GM21786 (cell line): ENCODE results near the gene CYP46A1.
A peak's percentile ranks its signal among the peaks of the same experiment; 100 is the strongest.

ENCODE experiments used
- ATAC-seq: cut with Tn5 transposase; IDR thresholded peaks from one replicate; pipeline ENCODE4 v1.9.1; 2021; ENCODE audit not compliant: unreplicated experiment

CYP46A1 gene

GRCh38 chr14:99672506-99673304, 11.4 kb upstream of the CYP46A1 start:
- ATAC-seq, result peak; percentile 66

- no peak for ATAC-seq
Measured at GRCh38 chr14:99673305-99674063, 10.6 kb upstream of the CYP46A1 start.

- ATAC-seq, result no peak
Measured at GRCh38 chr14:99674064-99674650, 9.9 kb upstream of the CYP46A1 start.

GRCh38 chr14:99674776-99675381, 9.2 kb upstream of the CYP46A1 start:
- no peak for ATAC-seq

- no peak for ATAC-seq
Measured at GRCh38 chr14:99675382-99675835, 8.7 kb upstream of the CYP46A1 start.

- no peak for ATAC-seq
Measured at GRCh38 chr14:99675951-99676350, 8.1 kb upstream of the CYP46A1 start.

GRCh38 chr14:99676657-99677056, 7.4 kb upstream of the CYP46A1 start:
- no peak for ATAC-seq

GRCh38 chr14:99677231-99678140, 6.6 kb upstream of the CYP46A1 start:
- no peak for ATAC-seq

- no peak for ATAC-seq
Measured at GRCh38 chr14:99678198-99678597, 5.9 kb upstream of the CYP46A1 start.

- no peak for ATAC-seq
Measured at GRCh38 chr14:99679111-99679510, 5.0 kb upstream of the CYP46A1 start.

- ATAC-seq, result no peak
Measured at GRCh38 chr14:99679543-99679942, 4.6 kb upstream of the CYP46A1 start.

- no peak for ATAC-seq
Measured at GRCh38 chr14:99679996-99680395, 4.1 kb upstream of the CYP46A1 start.

GRCh38 chr14:99681101-99681831, 2.8 kb upstream of the CYP46A1 start:
- ATAC-seq, result no peak

GRCh38 chr14:99681832-99682148, 2.3 kb upstream of the CYP46A1 start:
- no peak for ATAC-seq

GRCh38 chr14:99682809-99683618, 1.1 kb upstream of the CYP46A1 start:
- peak; percentile 34 for ATAC-seq

- ATAC-seq, result peak; percentile 20
Measured at GRCh38 chr14:99684410-99684934, 374 bp downstream of the CYP46A1 start.

GRCh38 chr14:99685151-99685591, 1.1 kb downstream of the CYP46A1 start:
- no peak for ATAC-seq

GRCh38 chr14:99685596-99685995, 1.5 kb downstream of the CYP46A1 start:
- ATAC-seq, result no peak
